GM19240 (cell line): ENCODE measurements around the gene BTBD9.

Experiments
- DNase-seq: peaks from one replicate; pipeline ENCODE4 v3.0.0; 2011; ENCODE audit warnings: low spot score; ENCODE audit not compliant: insufficient read length

Gene BTBD9

GRCh38 chr6:38599261-38599660 is 40.5 kb downstream of the BTBD9 start:
- no peak for DNase-seq

GRCh38 chr6:38593998-38594665 is 45.6 kb downstream of the BTBD9 start:
- no peak for DNase-seq

- no peak for DNase-seq
Measured at GRCh38 chr6:38593409-38593808, 46.3 kb downstream of the BTBD9 start.

- DNase-seq: no peak
Measured at GRCh38 chr6:38591439-38591838, 48.3 kb downstream of the BTBD9 start.

GRCh38 chr6:38589367-38589720 is 50.4 kb downstream of the BTBD9 start:
- DNase-seq: no peak

- DNase-seq: no peak
Measured at GRCh38 chr6:38588631-38589366, 50.9 kb downstream of the BTBD9 start.

- no peak for DNase-seq
Measured at GRCh38 chr6:38587766-38588362, 51.9 kb downstream of the BTBD9 start.

GRCh38 chr6:38586992-38587391 is 52.7 kb downstream of the BTBD9 start:
- no peak for DNase-seq

- DNase-seq: no peak
Measured at GRCh38 chr6:38584731-38585130, 55.0 kb downstream of the BTBD9 start.

- DNase-seq: no peak
Measured at GRCh38 chr6:38583523-38583922, 56.2 kb downstream of the BTBD9 start.

GRCh38 chr6:38580030-38580429 is 59.7 kb downstream of the BTBD9 start:
- no peak for DNase-seq

GRCh38 chr6:38579010-38579628 is 60.6 kb downstream of the BTBD9 start:
- no peak for DNase-seq

GRCh38 chr6:38578075-38578474 is 61.7 kb downstream of the BTBD9 start:
- no peak for DNase-seq

- DNase-seq: no peak
Measured at GRCh38 chr6:38577492-38577891, 62.2 kb downstream of the BTBD9 start.

- DNase-seq: no peak
Measured at GRCh38 chr6:38573801-38574395, 65.8 kb downstream of the BTBD9 start.

- no peak for DNase-seq
Measured at GRCh38 chr6:38572186-38572813, 67.4 kb downstream of the BTBD9 start.

- no peak for DNase-seq
Measured at GRCh38 chr6:38571721-38572120, 68.0 kb downstream of the BTBD9 start.

- no peak for DNase-seq
Measured at GRCh38 chr6:38570750-38571149, 69.0 kb downstream of the BTBD9 start.

- DNase-seq: no peak
Measured at GRCh38 chr6:38567436-38567835, 72.3 kb downstream of the BTBD9 start.

GRCh38 chr6:38566295-38567030 is 73.3 kb downstream of the BTBD9 start:
- no peak for DNase-seq

GRCh38 chr6:38564301-38564700 is 75.4 kb downstream of the BTBD9 start:
- DNase-seq: no peak
